OCI-LY7 (cell line): ENCODE results near the gene CCDC87. TPM values are rescaled to one million over a fixed set of nuclear protein-coding genes. Genes with fewer than 3 reads are reported as not detected.

Experiments used
- BruUV-seq: library from RNA; stranded (reverse); fragments of 400-500 nt; replicated peaks from 2 replicates; lab custom pipeline; 2021; lab: Mats Ljungman, UMichigan
- CTCF ChIA-PET: fragments of 300-600 bp; sonication (Branson Sonifier 250); formaldehyde crosslinking; loops from one replicate; lab custom pipeline; 2022; ENCODE audit warnings: antibody characterized with exemption; ENCODE audit not compliant: unreplicated experiment; lab: Charles Lee
- POLR2A ChIA-PET: fragments of 300-600 bp; sonication (Branson Sonifier 250); formaldehyde crosslinking; loops from one replicate; lab custom pipeline; 2022; ENCODE audit warnings: antibody characterized with exemption; lab: Charles Lee
- DNase-seq: peaks from one replicate; pipeline ENCODE4 v3.0.0-alpha.2; 2015; ENCODE audit warnings: low spot score
- H2AFZ ChIP-seq: fragments of 200-600 bp; sonication (generic), shearing (Covaris generic); 2 replicates; pipeline ENCODE4 v1.6.1; 2014; ENCODE audit warnings: mild to moderate bottlenecking, antibody characterized with exemption, low read length, moderate library complexity
- H3K27ac ChIP-seq: fragments of 200-600 bp; sonication (generic); 2 replicates; pipeline ENCODE4 v1.5.1; 2014; ENCODE audit warnings: mixed run types, low read depth, mild to moderate bottlenecking, moderate library complexity, low read length, inconsistent platforms; ENCODE audit not compliant: poor library complexity, severe bottlenecking
- H3K36me3 ChIP-seq: fragments of 200-600 bp; sonication (generic); 2 replicates; pipeline ENCODE4 v1.6.1; 2014; ENCODE audit warnings: mild to moderate bottlenecking, antibody characterized with exemption, low read length, moderate library complexity, mixed read lengths; ENCODE audit not compliant: insufficient read depth
- H3K4me1 ChIP-seq: fragments of 200-600 bp; sonication (generic); 2 replicates; pipeline ENCODE4 v1.5.1; 2014; ENCODE audit warnings: mild to moderate bottlenecking, low read length; ENCODE audit not compliant: insufficient read depth, poor library complexity, severe bottlenecking
- H3K4me2 ChIP-seq: fragments of 200-600 bp; sonication (generic); 2 replicates; pipeline ENCODE4 v1.6.1; 2014; ENCODE audit warnings: mild to moderate bottlenecking, low read length
- H3K4me3 ChIP-seq: fragments of 200-600 bp; sonication (generic); 2 replicates; pipeline ENCODE4 v1.5.1; 2014; ENCODE audit warnings: mild to moderate bottlenecking, low read depth, low read length; ENCODE audit not compliant: poor library complexity, severe bottlenecking
- H3K79me2 ChIP-seq: fragments of 200-600 bp; sonication (generic); 2 replicates; pipeline ENCODE4 v1.6.1; 2016; ENCODE audit warnings: low read depth, mild to moderate bottlenecking, low read length, moderate library complexity, mixed read lengths; ENCODE audit not compliant: insufficient read depth
- H3K9me2 ChIP-seq: fragments of 200-600 bp; sonication (generic); 2 replicates; pipeline ENCODE4 v1.6.1; 2016; ENCODE audit warnings: mild to moderate bottlenecking, low read length, mixed read lengths; ENCODE audit not compliant: insufficient read depth
- H3K9me3 ChIP-seq: fragments of 200-600 bp; sonication (generic); 2 replicates; pipeline ENCODE4 v1.6.1; 2014; ENCODE audit warnings: mild to moderate bottlenecking, mixed run types, low read length, mixed read lengths
- H4K20me1 ChIP-seq: fragments of 200-600 bp; sonication (generic); 2 replicates; pipeline ENCODE4 v1.6.1; 2014; ENCODE audit warnings: mild to moderate bottlenecking, antibody characterized with exemption, low read length, moderate library complexity, mixed read lengths; ENCODE audit not compliant: insufficient read depth
- EZH2phosphoT487 ChIP-seq: fragments of 200-600 bp; sonication (generic); IDR thresholded peaks from 2 replicates; pipeline ENCODE4 v1.6.1; 2018; ENCODE audit warnings: low read depth, borderline replicate concordance, mild to moderate bottlenecking, mixed run types, antibody characterized with exemption, low read length, moderate library complexity, mixed read lengths
- intact Hi-C: fragments of 100-400 bp; cut with micrococcal nuclease; formaldehyde crosslinking; loops from one replicate; pipeline ENCODE4 v1.10.0; 2022; ENCODE audit not compliant: unreplicated experiment
- total RNA-seq, 2 experiments: library from RNA; depleted of rRNA in 1 of 2; stranded (reverse); fragments of >200 nt in 1 of 2; shearing (Covaris generic) in 1 of 2; gene quantifications; 2 replicates each; pipeline ENCODE4 v1.2.3, GENCODE V29; 2014 to 2022
- TF ChIP-seq, protein P1 (sequence below): fragments of 200-600 bp; sonication (generic); conservative IDR thresholded peaks from 2 replicates; pipeline ENCODE4 v1.5.1; 2014; ENCODE audit warnings: mild to moderate bottlenecking, antibody characterized with exemption, low read length, moderate library complexity, mixed read lengths

The CCDC87 gene
- total RNA-seq, 2 experiments from 2014 or later = 0.13 to 0.36 TPM

DNA sequence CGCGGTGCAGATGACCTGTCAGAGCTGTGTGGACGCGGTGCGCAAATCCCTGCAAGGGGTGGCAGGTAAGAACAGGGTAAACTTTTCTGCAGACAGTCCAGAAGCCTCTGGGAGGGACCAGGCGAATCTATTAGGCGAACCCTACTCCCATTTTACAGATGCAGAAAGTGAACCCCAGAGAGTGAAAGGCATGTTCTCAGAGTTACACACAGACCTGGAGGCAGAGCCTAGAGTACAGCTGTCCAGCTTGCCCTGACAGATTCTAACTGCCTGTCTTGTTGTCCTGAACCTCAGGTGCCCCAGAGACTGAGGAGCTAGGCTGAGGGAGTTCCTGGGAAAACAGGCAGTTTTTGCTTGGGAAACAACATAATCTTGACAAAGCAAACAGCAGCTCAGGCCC is 787 bp upstream of the CCDC87 start:
- CTCF ChIA-PET = interaction anchor here (0.9 kb wide), 1 partner anchor 24 kb away, joined by 6 read pairs; no protein-coding TSS in a partner anchor
- Histone ChIP-seq H3K27ac (no peak overlapping the region), H3K4me1 (peaks cover 29% of the 10 kb centered on the region), H3K4me3 (peak overlapping the region; percentile 73), H3K4me2 (peak overlapping the region; percentile 95), H3K9me2 (no peaks in the 10 kb centered on the region), H4K20me1 (no peaks in the 10 kb centered on the region), H3K36me3 (no peaks in the 10 kb centered on the region), H3K9me3 (no peaks in the 10 kb centered on the region), H3K79me2 (peaks cover 5% of the 10 kb centered on the region; the same call in 1 of the 2 replicates), H2AFZ (peak overlapping the region; percentile 68; the same call in 1 of the 2 replicates)
- DNase-seq = no peak
- POLR2A ChIA-PET = interaction anchor here (0.7 to 1.1 kb wide), 4 partner anchors 13 to 83 kb away, joined by 3 to 4 read pairs (median 4); partner anchors contain the start of gene ZDHHC24
- BruUV-seq = no TSS peak
- intact Hi-C loops = loop anchor here (2.0 to 5.0 kb wide), 2 partner anchors 23 to 84 kb away; partner anchors contain the start of genes RBM14 and RBM4B
- TF ChIP-seq, protein P1, sequence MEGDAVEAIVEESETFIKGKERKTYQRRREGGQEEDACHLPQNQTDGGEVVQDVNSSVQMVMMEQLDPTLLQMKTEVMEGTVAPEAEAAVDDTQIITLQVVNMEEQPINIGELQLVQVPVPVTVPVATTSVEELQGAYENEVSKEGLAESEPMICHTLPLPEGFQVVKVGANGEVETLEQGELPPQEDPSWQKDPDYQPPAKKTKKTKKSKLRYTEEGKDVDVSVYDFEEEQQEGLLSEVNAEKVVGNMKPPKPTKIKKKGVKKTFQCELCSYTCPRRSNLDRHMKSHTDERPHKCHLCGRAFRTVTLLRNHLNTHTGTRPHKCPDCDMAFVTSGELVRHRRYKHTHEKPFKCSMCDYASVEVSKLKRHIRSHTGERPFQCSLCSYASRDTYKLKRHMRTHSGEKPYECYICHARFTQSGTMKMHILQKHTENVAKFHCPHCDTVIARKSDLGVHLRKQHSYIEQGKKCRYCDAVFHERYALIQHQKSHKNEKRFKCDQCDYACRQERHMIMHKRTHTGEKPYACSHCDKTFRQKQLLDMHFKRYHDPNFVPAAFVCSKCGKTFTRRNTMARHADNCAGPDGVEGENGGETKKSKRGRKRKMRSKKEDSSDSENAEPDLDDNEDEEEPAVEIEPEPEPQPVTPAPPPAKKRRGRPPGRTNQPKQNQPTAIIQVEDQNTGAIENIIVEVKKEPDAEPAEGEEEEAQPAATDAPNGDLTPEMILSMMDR = no peak

DNA sequence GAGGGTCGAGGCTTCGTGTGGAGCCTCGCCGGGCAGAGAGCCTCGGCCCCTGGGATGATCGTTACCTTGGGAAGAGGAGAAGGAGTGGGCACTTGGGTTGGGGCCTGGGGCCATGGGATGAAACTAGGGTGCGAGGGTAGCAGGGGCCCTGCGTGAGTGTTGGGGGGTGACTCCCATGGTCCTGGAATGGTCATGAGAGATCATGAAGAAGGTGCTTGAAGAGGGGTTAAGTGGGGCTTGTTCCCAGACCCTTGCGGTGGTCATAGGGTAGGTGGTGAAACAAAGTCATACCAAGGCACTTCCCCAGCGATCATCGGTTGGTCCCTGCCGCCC is 406 bp upstream of the CCDC87 start:
- POLR2A ChIA-PET = no interaction called here
- BruUV-seq = TSS peak; percentile 81

DNA sequence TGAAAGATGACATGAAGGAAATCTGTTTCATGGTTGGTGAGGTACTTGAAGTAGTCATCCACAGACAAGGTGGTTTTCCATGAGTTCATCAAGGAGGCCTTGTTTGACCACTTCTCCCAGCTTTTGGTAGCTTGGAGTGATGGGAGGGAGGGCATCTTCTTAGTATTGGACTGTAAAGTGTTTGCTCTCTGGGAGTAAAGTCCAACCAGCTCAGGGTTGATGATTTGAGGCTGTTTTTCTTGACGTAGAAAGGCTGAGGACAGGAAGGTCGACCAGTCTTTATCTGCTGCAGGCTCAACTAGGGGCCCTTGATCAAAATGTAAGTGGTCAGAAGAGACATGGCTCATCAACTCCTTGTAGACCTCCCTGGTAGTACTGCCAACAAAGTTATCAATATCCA is 1.7 kb downstream of the CCDC87 start:
- H3K4me3 ChIP-seq = no peak overlapping the region
- no peak overlapping the region for H3K27ac ChIP-seq
- H3K4me1 ChIP-seq = peaks cover 29% of the 10 kb centered on the region
- intact Hi-C loops = loop anchor here (5.0 kb wide), 1 partner anchor 86 kb away; the partner anchor contains the start of gene RBM4B
- CTCF ChIA-PET = interaction anchor here (1.2 kb wide), 1 partner anchor 215 kb away, joined by 3 read pairs; no protein-coding TSS in a partner anchor
- TF ChIP-seq, protein P1 = no peak
- TF ChIP-seq EZH2phosphoT487 = no peak
- no peaks in the 10 kb centered on the region for H3K9me2 ChIP-seq
- POLR2A ChIA-PET = no interaction called here
- BruUV-seq = no TSS peak
- H3K36me3 ChIP-seq = no peaks in the 10 kb centered on the region
- H3K4me2 ChIP-seq = no peak overlapping the region
- H4K20me1 ChIP-seq = no peaks in the 10 kb centered on the region
- no peak for DNase-seq
- H3K9me3 ChIP-seq = no peaks in the 10 kb centered on the region
- H2AFZ ChIP-seq = no peak overlapping the region
- peaks cover 5% of the 10 kb centered on the region; the same call in 1 of the 2 replicates for H3K79me2 ChIP-seq

More for the DNA sequence above, 406 bp upstream of the CCDC87 start:
- Histone ChIP-seq H3K9me2 (no peaks in the 10 kb centered on the region), H3K79me2 (peaks cover 5% of the 10 kb centered on the region; the same call in 1 of the 2 replicates), H3K27ac (no peak overlapping the region), H3K36me3 (no peaks in the 10 kb centered on the region), H4K20me1 (no peaks in the 10 kb centered on the region), H3K4me2 (peak overlapping the region; percentile 95), H3K9me3 (no peaks in the 10 kb centered on the region), H3K4me1 (peaks cover 29% of the 10 kb centered on the region), H3K4me3 (peak overlapping the region; percentile 73), H2AFZ (peak overlapping the region; percentile 68; the same call in 1 of the 2 replicates)
- no peak for TF ChIP-seq EZH2phosphoT487
- TF ChIP-seq, protein P1 = no peak
- CTCF ChIA-PET = interaction anchor here (0.9 to 1.4 kb wide), 3 partner anchors 17 to 85 kb away, joined by 3 to 6 read pairs (median 4); no protein-coding TSS in a partner anchor
- no peak for DNase-seq
- intact Hi-C loops = loop anchor here (2.0 to 5.0 kb wide), 2 partner anchors 24 to 84 kb away; partner anchors contain the start of genes RBM14 and RBM4B
